Activated T-cell treated with anti-CD3 and anti-CD28 coated beads, Interleukin-2, amount 50 U/mL, for 4 hours (primary cell): ENCODE data around the gene BCAN. TPM values are rescaled to one million over a fixed set of nuclear protein-coding genes. Genes with fewer than 3 reads are reported as not detected.
A peak's percentile ranks its signal among the peaks of the same experiment; 100 is the strongest.

Experiments
- ATAC-seq, 2 donors: fragments of 200-7000 bp; cut with Tn5 transposase; one replicate each; pipeline ENCODE4 v1.10.0; 2021
- DNase-seq: peaks from one replicate; pipeline ENCODE4 v3.0.0-alpha.2; 2020
- H3K27me3 Mint-ChIP-seq: one replicate; pipeline ENCODE4 v1.8.0; 2021; ENCODE audit warnings: low read depth, mixed read lengths
- H3K36me3 Mint-ChIP-seq: one replicate; pipeline ENCODE4 v1.8.0; 2022; ENCODE audit warnings: mixed read lengths; ENCODE audit not compliant: insufficient read depth
- H3K4me1 Mint-ChIP-seq: one replicate; pipeline ENCODE4 v1.8.0; 2021; ENCODE audit warnings: low read depth, mixed read lengths
- H3K4me3 Mint-ChIP-seq: one replicate; pipeline ENCODE4 v1.8.0; 2021; ENCODE audit warnings: mild to moderate bottlenecking, moderate library complexity, mixed read lengths
- H3K9me3 Mint-ChIP-seq: one replicate; pipeline ENCODE4 v1.8.0; 2021; ENCODE audit warnings: mixed read lengths
- total RNA-seq, 3 donors: library from RNA; stranded (reverse); gene quantifications; one replicate each; pipeline ENCODE4 v1.2.1, GENCODE V29; 2021

The BCAN gene
- total RNA-seq, 3 donors from 2014 or later, result not detected

GRCh38 chr1:156666862-156667609 is 25.1 kb downstream of the BCAN start:
- Mint-ChIP-seq H3K9me3 (no peaks in the 10 kb centered on the region), H3K27me3 (peaks cover 3% of the 10 kb centered on the region), H3K4me1 (peaks cover 2% of the 10 kb centered on the region), H3K36me3 (no peaks in the 10 kb centered on the region), H3K4me3 (no peak overlapping the region)
- no peak for ATAC-seq
- no peak for DNase-seq

GRCh38 chr1:156667610-156667967 is 25.7 kb downstream of the BCAN start:
- Mint-ChIP-seq H3K9me3 (no peaks in the 10 kb centered on the region), H3K27me3 (peaks cover 8% of the 10 kb centered on the region), H3K4me1 (no peaks in the 10 kb centered on the region), H3K4me3 (no peak overlapping the region), H3K36me3 (no peaks in the 10 kb centered on the region)
- DNase-seq, result no peak
- no peak for ATAC-seq

- H3K27me3 Mint-ChIP-seq, result peaks cover 10% of the 10 kb centered on the region
- no peak overlapping the region for H3K4me3 Mint-ChIP-seq
- ATAC-seq (no peak), DNase-seq (no peak)
- no peaks in the 10 kb centered on the region for H3K4me1 Mint-ChIP-seq
- H3K36me3 Mint-ChIP-seq, result no peaks in the 10 kb centered on the region
- no peaks in the 10 kb centered on the region for H3K9me3 Mint-ChIP-seq
Measured at GRCh38 chr1:156667968-156668709, 26.2 kb downstream of the BCAN start.

GRCh38 chr1:156668801-156669637 is 27.1 kb downstream of the BCAN start:
- Mint-ChIP-seq H3K4me3 (no peak overlapping the region), H3K36me3 (no peaks in the 10 kb centered on the region), H3K27me3 (peaks cover 17% of the 10 kb centered on the region), H3K9me3 (no peaks in the 10 kb centered on the region), H3K4me1 (no peaks in the 10 kb centered on the region)
- no peak for ATAC-seq
- DNase-seq, result no peak

GRCh38 chr1:156669794-156670193 is 27.9 kb downstream of the BCAN start:
- no peak for DNase-seq
- no peaks in the 10 kb centered on the region for H3K36me3 Mint-ChIP-seq
- H3K27me3 Mint-ChIP-seq, result peaks cover 20% of the 10 kb centered on the region
- H3K4me3 Mint-ChIP-seq, result no peak overlapping the region
- no peaks in the 10 kb centered on the region for H3K4me1 Mint-ChIP-seq
- ATAC-seq, result no peak
- no peaks in the 10 kb centered on the region for H3K9me3 Mint-ChIP-seq

- Mint-ChIP-seq H3K4me3 (no peak overlapping the region), H3K27me3 (peaks cover 25% of the 10 kb centered on the region), H3K36me3 (no peaks in the 10 kb centered on the region), H3K4me1 (no peaks in the 10 kb centered on the region), H3K9me3 (no peaks in the 10 kb centered on the region)
- ATAC-seq (no peak), DNase-seq (no peak)
Measured at GRCh38 chr1:156670359-156670758, 28.4 kb downstream of the BCAN start.

GRCh38 chr1:156670791-156671190 is 28.9 kb downstream of the BCAN start:
- DNase-seq (no peak), ATAC-seq (no peak)
- Mint-ChIP-seq H3K27me3 (peaks cover 29% of the 10 kb centered on the region), H3K9me3 (no peaks in the 10 kb centered on the region), H3K4me1 (no peaks in the 10 kb centered on the region), H3K36me3 (no peaks in the 10 kb centered on the region), H3K4me3 (no peak overlapping the region)

- DNase-seq, result no peak
- no peak for ATAC-seq
- no peaks in the 10 kb centered on the region for H3K4me1 Mint-ChIP-seq
- H3K9me3 Mint-ChIP-seq, result no peaks in the 10 kb centered on the region
- peaks cover 34% of the 10 kb centered on the region for H3K27me3 Mint-ChIP-seq
- no peaks in the 10 kb centered on the region for H3K36me3 Mint-ChIP-seq
- H3K4me3 Mint-ChIP-seq, result no peak overlapping the region
Measured at GRCh38 chr1:156671804-156672203, 29.9 kb downstream of the BCAN start.

GRCh38 chr1:156673387-156674121 is 31.6 kb downstream of the BCAN start:
- H3K4me1 Mint-ChIP-seq, result peaks cover 11% of the 10 kb centered on the region
- ATAC-seq (no peak), DNase-seq (no peak)
- H3K36me3 Mint-ChIP-seq, result no peaks in the 10 kb centered on the region
- no peak overlapping the region for H3K4me3 Mint-ChIP-seq
- H3K27me3 Mint-ChIP-seq, result peaks cover 51% of the 10 kb centered on the region
- H3K9me3 Mint-ChIP-seq, result no peaks in the 10 kb centered on the region

- Mint-ChIP-seq H3K9me3 (no peaks in the 10 kb centered on the region), H3K36me3 (no peaks in the 10 kb centered on the region), H3K27me3 (peaks cover 68% of the 10 kb centered on the region), H3K4me1 (peaks cover 11% of the 10 kb centered on the region), H3K4me3 (no peak overlapping the region)
- DNase-seq, result no peak
- no peak for ATAC-seq
Measured at GRCh38 chr1:156675210-156676113, 33.5 kb downstream of the BCAN start.

- H3K4me1 Mint-ChIP-seq, result peaks cover 11% of the 10 kb centered on the region
- H3K4me3 Mint-ChIP-seq, result no peak overlapping the region
- H3K27me3 Mint-ChIP-seq, result peaks cover 70% of the 10 kb centered on the region
- H3K9me3 Mint-ChIP-seq, result no peaks in the 10 kb centered on the region
- DNase-seq (no peak), ATAC-seq (peak; percentile 8 to 17)
- H3K36me3 Mint-ChIP-seq, result no peaks in the 10 kb centered on the region
Measured at GRCh38 chr1:156676114-156676819, 34.4 kb downstream of the BCAN start.

- Mint-ChIP-seq H3K27me3 (peaks cover 77% of the 10 kb centered on the region), H3K4me1 (peaks cover 11% of the 10 kb centered on the region), H3K9me3 (no peaks in the 10 kb centered on the region), H3K4me3 (no peak within 1 kb of the TSS), H3K36me3 (no peaks in the 10 kb centered on the region)
- DNase-seq (no peak), ATAC-seq (peak; percentile 23)
Measured at GRCh38 chr1:156676820-156677615, 35.1 kb downstream of the BCAN start, which contains the start of gene NES. Gene NES (minus strand): TSS chr1:156677407. CDS start chr1:156677264, 143 bp downstream.
